ENCODE measurements around the gene CYP4F8. TPM values are rescaled to one million over a fixed set of nuclear protein-coding genes. Genes with fewer than 3 reads are reported as not detected.

The CYP4F8 gene
- polyA plus RNA-seq, 1 of the 3 experiments (the other 2 are of a cell fraction), result not detected

DNA sequence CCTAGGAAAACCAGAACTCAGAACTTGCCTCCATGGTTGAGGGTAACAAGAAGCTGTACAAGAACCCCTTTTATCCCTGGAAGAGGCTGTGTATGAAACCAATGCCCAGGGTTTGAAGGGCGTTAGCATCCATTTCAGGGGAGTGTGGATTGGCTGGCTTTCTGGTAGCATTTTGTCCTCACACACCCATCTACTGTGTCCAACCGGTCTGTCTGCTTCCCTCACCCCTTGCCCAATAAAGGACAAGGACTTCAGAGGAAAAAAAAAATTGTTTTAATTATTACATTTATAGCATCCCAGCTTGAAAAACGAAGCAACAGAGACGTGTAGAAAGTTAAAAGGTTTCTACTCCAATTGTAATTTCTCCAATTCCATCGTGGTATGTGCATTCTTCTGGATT is 2.7 kb upstream of the CYP4F8 start:
- Histone ChIP-seq H2AFZ (ENCODE audit: low read depth) (no peak overlapping the region), H4K20me1 (ENCODE audit: insufficient read depth) (no peaks in the 10 kb centered on the region), H3K4me2 (no peak overlapping the region), H3K9me2 (no peaks in the 10 kb centered on the region), H3F3A (replicated peaks; ENCODE audit: insufficient read depth) (no peaks in the 10 kb centered on the region), H3K9ac (no peak overlapping the region), H3K4me3 (ENCODE audit: low read depth in 2 of 2, low read length in 1 of 2) (no peak overlapping the region), H3K27me3 (ENCODE audit: insufficient read depth) (peaks cover 32% of the 10 kb centered on the region; the same call in 1 of the 2 replicates), H3K9me3 (no peaks in the 10 kb centered on the region), H3K27ac (ENCODE audit: low read depth in 2 of 2, low read length in 1 of 2) (no peak overlapping the region), H3K4me1 (ENCODE audit: control insufficient read depth in 1 of 2, insufficient read depth in 2 of 2, low read depth in 1 of 2, low read length in 1 of 2) (no peaks in the 10 kb centered on the region), H3K79me2 (ENCODE audit: insufficient read depth) (no peaks in the 10 kb centered on the region), H3K36me3 (replicated peaks in 1 of 2; ENCODE audit: control insufficient read depth in 1 of 2, insufficient read depth in 2 of 2, low read length in 1 of 2) (no peaks in the 10 kb centered on the region)
- TF ChIP-seq CHD2 (IDR thresholded peaks at IDR 0.05; ENCODE audit: low read length, partially characterized antibody) (no peak), POLR2AphosphoS5 (IDR thresholded peaks at IDR 0.05; ENCODE audit: low read depth, low read length) (no peak), MXI1 (IDR thresholded peaks at IDR 0.05; ENCODE audit: low read depth, low read length) (no peak), TCF12 (IDR thresholded peaks at IDR 0.05) (no peak), SMC3 (IDR thresholded peaks at IDR 0.05; ENCODE audit: low read depth, low read length) (no peak), FOXJ3 (CRISPR knock-in tag; IDR thresholded peaks at IDR 0.05) (no peak)
- TF ChIP-seq, protein P1, sequence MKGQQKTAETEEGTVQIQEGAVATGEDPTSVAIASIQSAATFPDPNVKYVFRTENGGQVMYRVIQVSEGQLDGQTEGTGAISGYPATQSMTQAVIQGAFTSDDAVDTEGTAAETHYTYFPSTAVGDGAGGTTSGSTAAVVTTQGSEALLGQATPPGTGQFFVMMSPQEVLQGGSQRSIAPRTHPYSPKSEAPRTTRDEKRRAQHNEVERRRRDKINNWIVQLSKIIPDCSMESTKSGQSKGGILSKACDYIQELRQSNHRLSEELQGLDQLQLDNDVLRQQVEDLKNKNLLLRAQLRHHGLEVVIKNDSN (IDR thresholded peaks at IDR 0.05; ENCODE audit: borderline replicate concordance, low read depth), result no peak
- WGBS (ENCODE audit: low lambda C conversion rate), result under 1% methylated on average over 5 of the region's 5 CpGs
- DNase-seq, result no peak
- POLR2A ChIA-PET, result no interaction called here
- CTCF ChIA-PET, result no interaction called here

DNA sequence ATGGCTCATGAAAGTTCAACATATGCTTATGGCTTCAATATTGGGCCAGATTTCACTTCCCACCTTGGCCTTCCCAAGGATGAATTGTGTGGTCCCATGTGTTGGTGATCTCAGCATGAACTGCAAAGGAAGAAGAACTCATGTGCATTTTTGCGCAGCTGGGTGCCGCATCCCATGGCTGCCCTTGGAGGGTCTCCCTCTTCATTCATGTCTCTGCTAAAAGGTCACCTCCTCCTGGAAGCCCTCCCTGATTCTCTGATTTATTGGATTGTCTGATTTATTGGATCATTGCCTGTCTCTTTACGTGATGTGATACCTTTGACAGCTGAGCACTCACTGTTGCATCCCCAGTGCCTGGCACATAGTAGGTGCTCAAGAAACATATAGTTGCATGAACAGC is 1.7 kb upstream of the CYP4F8 start:
- no peaks in the 10 kb centered on the region for H3K36me3 ChIP-seq (replicated peaks in 1 of 2; ENCODE audit: control insufficient read depth in 1 of 2, insufficient read depth in 2 of 2, low read length in 1 of 2)
- WGBS (ENCODE audit: low lambda C conversion rate), result 25% methylated on average over 3 of the region's 3 CpGs
- no peak overlapping the region for H3K4me2 ChIP-seq
- no peak overlapping the region for H3K9ac ChIP-seq
- H3K9me3 ChIP-seq, result no peaks in the 10 kb centered on the region
- no peak overlapping the region for H2AFZ ChIP-seq (ENCODE audit: low read depth)
- no peaks in the 10 kb centered on the region for H3K4me1 ChIP-seq (ENCODE audit: control insufficient read depth in 1 of 2, insufficient read depth in 2 of 2, low read depth in 1 of 2, low read length in 1 of 2)
- no peaks in the 10 kb centered on the region for H4K20me1 ChIP-seq (ENCODE audit: insufficient read depth)
- no peak for DNase-seq
- TF ChIP-seq, protein P2, sequence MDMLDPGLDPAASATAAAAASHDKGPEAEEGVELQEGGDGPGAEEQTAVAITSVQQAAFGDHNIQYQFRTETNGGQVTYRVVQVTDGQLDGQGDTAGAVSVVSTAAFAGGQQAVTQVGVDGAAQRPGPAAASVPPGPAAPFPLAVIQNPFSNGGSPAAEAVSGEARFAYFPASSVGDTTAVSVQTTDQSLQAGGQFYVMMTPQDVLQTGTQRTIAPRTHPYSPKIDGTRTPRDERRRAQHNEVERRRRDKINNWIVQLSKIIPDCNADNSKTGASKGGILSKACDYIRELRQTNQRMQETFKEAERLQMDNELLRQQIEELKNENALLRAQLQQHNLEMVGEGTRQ (IDR thresholded peaks at IDR 0.05; ENCODE audit: borderline replicate concordance, low read depth, low read length), result no peak
- TF ChIP-seq, protein P1 (IDR thresholded peaks at IDR 0.05; ENCODE audit: borderline replicate concordance, low read depth), result no peak
- TF ChIP-seq, protein P3, sequence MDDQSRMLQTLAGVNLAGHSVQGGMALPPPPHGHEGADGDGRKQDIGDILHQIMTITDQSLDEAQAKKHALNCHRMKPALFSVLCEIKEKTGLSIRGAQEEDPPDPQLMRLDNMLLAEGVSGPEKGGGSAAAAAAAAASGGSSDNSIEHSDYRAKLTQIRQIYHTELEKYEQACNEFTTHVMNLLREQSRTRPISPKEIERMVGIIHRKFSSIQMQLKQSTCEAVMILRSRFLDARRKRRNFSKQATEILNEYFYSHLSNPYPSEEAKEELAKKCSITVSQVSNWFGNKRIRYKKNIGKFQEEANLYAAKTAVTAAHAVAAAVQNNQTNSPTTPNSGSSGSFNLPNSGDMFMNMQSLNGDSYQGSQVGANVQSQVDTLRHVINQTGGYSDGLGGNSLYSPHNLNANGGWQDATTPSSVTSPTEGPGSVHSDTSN (IDR thresholded peaks at IDR 0.05), result no peak
- TF ChIP-seq TEAD4 (IDR thresholded peaks at IDR 0.05; ENCODE audit: borderline replicate concordance, insufficient read depth) (no peak), GABPA (IDR thresholded peaks at IDR 0.05; ENCODE audit: low read depth) (no peak)
- ChIA-PET POLR2A (no interaction called here), CTCF (no interaction called here)
- H3K9me2 ChIP-seq, result no peaks in the 10 kb centered on the region
- no peak overlapping the region for H3K27ac ChIP-seq (ENCODE audit: low read depth in 2 of 2, low read length in 1 of 2)
- H3K79me2 ChIP-seq (ENCODE audit: insufficient read depth), result no peaks in the 10 kb centered on the region
- no peaks in the 10 kb centered on the region for H3F3A ChIP-seq (replicated peaks; ENCODE audit: insufficient read depth)
- peaks cover 23% of the 10 kb centered on the region; the same call in 1 of the 2 replicates for H3K27me3 ChIP-seq (ENCODE audit: insufficient read depth)
- H3K4me3 ChIP-seq (ENCODE audit: low read depth in 2 of 2, low read length in 1 of 2), result no peak overlapping the region

Measured in SK-N-SH (cell line).